DND-41 (cell line): ENCODE measurements around the gene POLR2F.

ENCODE experiments used
- ATAC-seq: fragments of 200-7000 bp; cut with Tn5 transposase; 3 replicates; pipeline ENCODE4 v1.9.1; 2021; ENCODE audit warnings: low read depth; ENCODE audit not compliant: insufficient read depth
- DNase-seq: peaks from one replicate; pipeline ENCODE4 v3.0.0-alpha.2; 2020
- H2AFZ ChIP-seq: 2 replicates; pipeline ENCODE4 v1.6.0; 2012; ENCODE audit warnings: low read depth, low read length
- H3K27ac ChIP-seq: 2 replicates; pipeline ENCODE4 v1.5.1; 2012; ENCODE audit warnings: low read length, inconsistent platforms
- H3K27me3 ChIP-seq: fragments of 200-600 bp; sonication (generic); 2 replicates; pipeline ENCODE4 v1.6.0; 2012; ENCODE audit warnings: low read length, mild to moderate bottlenecking, inconsistent platforms; ENCODE audit not compliant: insufficient read depth, poor library complexity
- H3K36me3 ChIP-seq: 2 replicates; pipeline ENCODE4 v1.5.1; 2012; ENCODE audit warnings: low read length, inconsistent platforms; ENCODE audit not compliant: insufficient read depth
- H3K4me1 ChIP-seq: 2 replicates; pipeline ENCODE4 v1.5.1; 2012; ENCODE audit warnings: mild to moderate bottlenecking, low read length; ENCODE audit not compliant: insufficient read depth
- H3K4me2 ChIP-seq: 2 replicates; pipeline ENCODE4 v1.6.0; 2012; ENCODE audit warnings: mild to moderate bottlenecking, moderate library complexity, low read length, inconsistent platforms; ENCODE audit not compliant: insufficient read depth
- H3K4me3 ChIP-seq, 2 experiments: fragments of 200-600 bp in 1 of 2; shearing (Covaris generic) in 1 of 2; 2 replicates each; pipeline ENCODE4 v1.5.1; 2012 to 2016; ENCODE audit warnings: inconsistent platforms in 2 of 2, low read length in 2 of 2, mild to moderate bottlenecking in 2 of 2, low read depth in 1 of 2, moderate library complexity in 1 of 2
- H3K79me2 ChIP-seq: 2 replicates; pipeline ENCODE4 v1.6.0; 2012; ENCODE audit warnings: low read length, inconsistent platforms; ENCODE audit not compliant: insufficient read depth
- H3K9ac ChIP-seq: 2 replicates; pipeline ENCODE4 v1.6.0; 2012; ENCODE audit warnings: low read depth, mild to moderate bottlenecking, inconsistent platforms, low read length, moderate library complexity
- H3K9me3 ChIP-seq: 2 replicates; pipeline ENCODE4 v1.5.1; 2012; ENCODE audit warnings: low read length, moderate library complexity, mild to moderate bottlenecking, inconsistent platforms; ENCODE audit not compliant: insufficient read depth, severe bottlenecking
- H4K20me1 ChIP-seq: 2 replicates; pipeline ENCODE4 v1.6.0; 2012; ENCODE audit warnings: low read length; ENCODE audit not compliant: insufficient read depth
- CTCF ChIP-seq: IDR thresholded peaks from 2 replicates; pipeline ENCODE4 v1.5.1; 2012; ENCODE audit warnings: borderline replicate concordance, low read length, moderate library complexity, mild to moderate bottlenecking; ENCODE audit not compliant: poor library complexity, severe bottlenecking; ENCODE audit errors: extremely low read depth
- EZH2 ChIP-seq: IDR thresholded peaks from 3 replicates; pipeline ENCODE4 v1.6.1; 2012; ENCODE audit warnings: borderline replicate concordance, low read depth, mild to moderate bottlenecking, moderate library complexity, low read length, inconsistent platforms; ENCODE audit not compliant: severe bottlenecking

The POLR2F gene

GRCh38 chr22:38014083-38014482 lies 60.6 kb downstream of the POLR2F start:
- H3K4me2 ChIP-seq: no peak overlapping the region
- no peak for TF ChIP-seq EZH2
- TF ChIP-seq CTCF: no peak
- DNase-seq: no peak

DNA sequence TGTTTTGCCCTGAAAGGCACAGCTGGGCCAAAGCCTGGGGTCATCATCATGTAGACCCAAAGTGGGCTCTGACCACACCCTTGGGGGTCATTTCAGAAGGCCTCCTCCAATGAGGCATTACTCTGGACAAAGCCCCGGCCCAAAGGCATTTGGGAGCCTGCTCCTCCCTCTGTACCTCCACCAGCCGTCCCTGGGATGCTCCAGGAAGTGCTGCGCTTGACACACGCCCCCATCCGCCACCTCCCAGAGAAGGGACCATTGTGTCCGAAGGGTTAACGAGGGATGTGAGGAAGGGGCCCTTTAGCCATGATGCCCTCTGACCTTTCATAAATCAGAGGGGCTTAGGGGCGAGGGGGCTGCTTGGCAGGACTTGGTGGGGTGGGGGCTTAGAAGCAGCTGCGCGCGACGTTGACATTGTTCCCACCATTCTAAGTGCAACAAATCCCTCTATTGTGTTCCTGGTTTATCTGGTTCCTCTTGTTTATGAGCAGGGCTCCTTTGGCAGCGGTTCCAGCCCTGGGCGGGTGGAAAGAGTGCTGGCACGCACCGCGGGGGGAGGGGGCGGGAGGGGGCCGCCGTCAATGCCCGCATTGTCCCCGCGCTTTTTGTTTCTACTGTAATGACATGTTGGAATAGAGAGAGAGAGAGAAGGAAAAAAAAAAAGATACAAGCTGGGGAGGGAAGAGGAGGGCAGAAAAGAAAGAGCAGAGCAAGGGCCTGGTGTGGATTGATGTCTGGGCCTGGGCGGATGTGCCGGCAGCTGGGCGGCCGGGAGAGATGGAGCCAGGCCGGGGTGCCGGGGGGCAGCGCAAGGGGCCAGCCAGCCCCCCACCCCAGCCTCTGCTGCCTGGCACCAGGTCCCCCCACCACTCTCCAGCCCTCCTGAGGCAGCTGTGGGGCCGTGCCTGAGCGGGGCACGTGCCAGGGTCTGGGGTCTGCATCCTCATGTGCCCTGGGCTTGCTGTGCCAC lies 63.0 kb downstream of the POLR2F start:
- H3K27me3 ChIP-seq: no peaks in the 10 kb centered on the region
- no peak overlapping the region for H3K4me3 ChIP-seq
- DNase-seq: no peak
- no peaks in the 10 kb centered on the region for H3K9me3 ChIP-seq
- H3K4me1 ChIP-seq: no peaks in the 10 kb centered on the region
- H3K9ac ChIP-seq: no peak overlapping the region
- no peaks in the 10 kb centered on the region for H3K79me2 ChIP-seq
- TF ChIP-seq CTCF: no peak
- TF ChIP-seq EZH2: no peak
- no peak overlapping the region for H2AFZ ChIP-seq
- H3K4me2 ChIP-seq: no peak overlapping the region
- H4K20me1 ChIP-seq: no peaks in the 10 kb centered on the region
- no peak for ATAC-seq
- H3K36me3 ChIP-seq: no peaks in the 10 kb centered on the region
- no peak overlapping the region for H3K27ac ChIP-seq

More at GRCh38 chr22:38014083-38014482, 60.6 kb downstream of the POLR2F start:
- Histone ChIP-seq H3K4me3 (no peak overlapping the region), H3K4me1 (no peaks in the 10 kb centered on the region), H2AFZ (no peak overlapping the region), H3K9me3 (no peaks in the 10 kb centered on the region), H3K9ac (no peak overlapping the region), H3K36me3 (no peaks in the 10 kb centered on the region), H3K27me3 (no peaks in the 10 kb centered on the region), H4K20me1 (no peaks in the 10 kb centered on the region), H3K27ac (no peak overlapping the region), H3K79me2 (no peaks in the 10 kb centered on the region)
- no peak for ATAC-seq

- no peaks in the 10 kb centered on the region for H3K4me1 ChIP-seq
Observed at GRCh38 chr22:38017272-38017920, 63.9 kb downstream of the POLR2F start.

More at GRCh38 chr22:38017272-38017920, 63.9 kb downstream of the POLR2F start:
- Histone ChIP-seq H3K4me3 (no peak overlapping the region), H3K4me2 (no peak overlapping the region), H3K9me3 (no peaks in the 10 kb centered on the region), H3K36me3 (no peaks in the 10 kb centered on the region), H2AFZ (no peak overlapping the region), H3K9ac (no peak overlapping the region), H4K20me1 (no peaks in the 10 kb centered on the region), H3K27ac (no peak overlapping the region), H3K27me3 (no peaks in the 10 kb centered on the region), H3K79me2 (no peaks in the 10 kb centered on the region)
- DNase-seq (peak; percentile 16), ATAC-seq (no peak)
- TF ChIP-seq EZH2 (no peak), CTCF (no peak)
